Fibroblast of lung (primary cell): ENCODE measurements around the gene FN3KRP.

Experiments
- EZH2 ChIP-seq: IDR thresholded peaks from 2 replicates; pipeline ENCODE4 v1.5.1; 2012; ENCODE audit warnings: low read length, control low read depth, mild to moderate bottlenecking; ENCODE audit errors: missing control alignments
- TF ChIP-seq, protein P1 (sequence below), 2 donors: IDR thresholded peaks in 1 of 2; conservative IDR thresholded peaks in 1 of 2; 1 replicate in 1 of 2; 2 replicates in 1 of 2; pipeline ENCODE4 v1.5.1; 2011 to 2012; ENCODE audit warnings: low read length in 2 of 2, control low read depth in 1 of 2, inconsistent platforms in 1 of 2, low read depth in 1 of 2, mild to moderate bottlenecking in 1 of 2

DNA sequence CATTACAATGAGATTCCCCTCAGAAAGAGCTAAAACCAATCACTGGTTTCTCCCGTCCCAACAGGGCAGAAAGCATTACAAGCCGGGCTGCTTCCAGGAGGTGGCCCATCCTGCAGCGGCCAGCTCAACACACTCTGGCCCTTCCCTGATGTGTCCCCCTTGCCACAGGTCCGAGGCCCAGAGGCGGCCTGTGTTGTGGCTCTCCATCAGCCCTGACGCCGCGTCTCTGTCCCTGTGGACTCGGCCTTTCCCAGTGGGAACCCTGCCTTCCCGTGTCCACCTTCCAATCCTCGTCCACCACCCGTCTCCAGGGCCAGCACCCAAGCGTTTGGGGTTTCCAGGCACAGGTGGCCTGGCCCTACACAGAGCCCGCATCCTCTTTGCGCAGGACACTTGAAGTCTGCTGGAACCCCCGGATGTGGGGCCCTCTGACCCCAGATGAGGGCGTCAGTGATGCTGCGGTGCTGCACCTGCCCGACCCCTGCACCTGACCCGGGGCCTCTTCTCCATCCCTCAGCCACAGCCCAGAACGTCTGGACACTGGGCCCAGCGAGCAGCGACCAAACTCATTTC lies 39.1 kb upstream of the FN3KRP start:
- TF ChIP-seq, protein P1, sequence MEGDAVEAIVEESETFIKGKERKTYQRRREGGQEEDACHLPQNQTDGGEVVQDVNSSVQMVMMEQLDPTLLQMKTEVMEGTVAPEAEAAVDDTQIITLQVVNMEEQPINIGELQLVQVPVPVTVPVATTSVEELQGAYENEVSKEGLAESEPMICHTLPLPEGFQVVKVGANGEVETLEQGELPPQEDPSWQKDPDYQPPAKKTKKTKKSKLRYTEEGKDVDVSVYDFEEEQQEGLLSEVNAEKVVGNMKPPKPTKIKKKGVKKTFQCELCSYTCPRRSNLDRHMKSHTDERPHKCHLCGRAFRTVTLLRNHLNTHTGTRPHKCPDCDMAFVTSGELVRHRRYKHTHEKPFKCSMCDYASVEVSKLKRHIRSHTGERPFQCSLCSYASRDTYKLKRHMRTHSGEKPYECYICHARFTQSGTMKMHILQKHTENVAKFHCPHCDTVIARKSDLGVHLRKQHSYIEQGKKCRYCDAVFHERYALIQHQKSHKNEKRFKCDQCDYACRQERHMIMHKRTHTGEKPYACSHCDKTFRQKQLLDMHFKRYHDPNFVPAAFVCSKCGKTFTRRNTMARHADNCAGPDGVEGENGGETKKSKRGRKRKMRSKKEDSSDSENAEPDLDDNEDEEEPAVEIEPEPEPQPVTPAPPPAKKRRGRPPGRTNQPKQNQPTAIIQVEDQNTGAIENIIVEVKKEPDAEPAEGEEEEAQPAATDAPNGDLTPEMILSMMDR (conservative IDR thresholded peaks at IDR 0.05 in 1 of 2, IDR thresholded peaks at IDR 0.05 in 1 of 2; ENCODE audit: low read depth in 1 of 2, low read length in 2 of 2), result no peak
- TF ChIP-seq EZH2, result no peak
